SK-N-SH treated with all-trans-retinoic acid at 6 μM for 48 hours (cell line): ENCODE measurements around the gene CD40.

Experiments used
- CREB5 ChIP-seq: fragments of 250-450 bp; sonication (Bioruptor Pico); IDR thresholded peaks from 2 replicates; pipeline ENCODE4 v1.5.1; 2020; ENCODE audit warnings: low read depth, mild to moderate bottlenecking, moderate library complexity
- CSDC2 ChIP-seq: fragments of 250-450 bp; sonication (Bioruptor Pico); IDR thresholded peaks from 2 replicates; pipeline ENCODE4 v1.5.0; 2020; ENCODE audit warnings: mild to moderate bottlenecking, moderate library complexity
- CSRNP3 ChIP-seq: fragments of 250-450 bp; sonication (Bioruptor Pico); IDR thresholded peaks from 2 replicates; pipeline ENCODE4 v1.5.1; 2021; ENCODE audit warnings: mild to moderate bottlenecking, moderate library complexity
- ESRRG ChIP-seq: fragments of 250-450 bp; sonication (Bioruptor Pico); IDR thresholded peaks from 2 replicates; pipeline ENCODE4 v1.6.1; 2021; ENCODE audit warnings: mild to moderate bottlenecking
- ISL1 ChIP-seq: fragments of 250-450 bp; sonication (Bioruptor Pico); IDR thresholded peaks from 2 replicates; pipeline ENCODE4 v2.1.2; 2022; ENCODE audit warnings: mild to moderate bottlenecking, moderate library complexity
- RARB ChIP-seq: fragments of 250-450 bp; sonication (Bioruptor Pico); IDR thresholded peaks from 2 replicates; pipeline ENCODE4 v1.8.0; 2021; ENCODE audit warnings: mild to moderate bottlenecking, moderate library complexity
- SNAI2 ChIP-seq: fragments of 250-450 bp; sonication (Bioruptor Pico); IDR thresholded peaks from 2 replicates; pipeline ENCODE4 v1.5.0; 2020; ENCODE audit warnings: mild to moderate bottlenecking, moderate library complexity
- TOX ChIP-seq: fragments of 250-450 bp; sonication (Bioruptor Pico); IDR thresholded peaks from 2 replicates; pipeline ENCODE4 v1.8.0; 2021; ENCODE audit warnings: mild to moderate bottlenecking, moderate library complexity, borderline replicate concordance
- ZFP3 ChIP-seq: fragments of 250-450 bp; sonication (Bioruptor Pico); IDR thresholded peaks from 2 replicates; pipeline ENCODE4 v1.5.0; 2020; ENCODE audit warnings: mild to moderate bottlenecking, moderate library complexity
- ZNF565 ChIP-seq: fragments of 450-650 bp; formaldehyde crosslinking; conservative IDR thresholded peaks from 2 replicates; pipeline ENCODE4 v1.5.0; 2020; ENCODE audit warnings: low read depth, mild to moderate bottlenecking, moderate library complexity
- ZNF70 ChIP-seq: fragments of 450-650 bp; formaldehyde crosslinking; IDR thresholded peaks from 2 replicates; pipeline ENCODE4 v1.5.0; 2020; ENCODE audit warnings: mild to moderate bottlenecking, moderate library complexity
- TF ChIP-seq, protein P1 (sequence below): fragments of 250-450 bp; sonication (Bioruptor Pico); IDR thresholded peaks from 2 replicates; pipeline ENCODE4 v1.5.0; 2020; ENCODE audit warnings: mild to moderate bottlenecking, moderate library complexity
- TF ChIP-seq, protein P2 (sequence below): fragments of 250-450 bp; sonication (Bioruptor Pico); IDR thresholded peaks from 2 replicates; pipeline ENCODE4 v1.8.0; 2020; ENCODE audit warnings: mild to moderate bottlenecking, moderate library complexity, borderline replicate concordance

GRCh38 chr20:46111028-46111835 is 6.9 kb upstream of the CD40 start:
- TF ChIP-seq CSRNP3 (CRISPR knock-in tag) = no peak
- no peak for TF ChIP-seq ZNF565 (CRISPR knock-in tag)
- TF ChIP-seq RARB = no peak
- TF ChIP-seq, protein P1, sequence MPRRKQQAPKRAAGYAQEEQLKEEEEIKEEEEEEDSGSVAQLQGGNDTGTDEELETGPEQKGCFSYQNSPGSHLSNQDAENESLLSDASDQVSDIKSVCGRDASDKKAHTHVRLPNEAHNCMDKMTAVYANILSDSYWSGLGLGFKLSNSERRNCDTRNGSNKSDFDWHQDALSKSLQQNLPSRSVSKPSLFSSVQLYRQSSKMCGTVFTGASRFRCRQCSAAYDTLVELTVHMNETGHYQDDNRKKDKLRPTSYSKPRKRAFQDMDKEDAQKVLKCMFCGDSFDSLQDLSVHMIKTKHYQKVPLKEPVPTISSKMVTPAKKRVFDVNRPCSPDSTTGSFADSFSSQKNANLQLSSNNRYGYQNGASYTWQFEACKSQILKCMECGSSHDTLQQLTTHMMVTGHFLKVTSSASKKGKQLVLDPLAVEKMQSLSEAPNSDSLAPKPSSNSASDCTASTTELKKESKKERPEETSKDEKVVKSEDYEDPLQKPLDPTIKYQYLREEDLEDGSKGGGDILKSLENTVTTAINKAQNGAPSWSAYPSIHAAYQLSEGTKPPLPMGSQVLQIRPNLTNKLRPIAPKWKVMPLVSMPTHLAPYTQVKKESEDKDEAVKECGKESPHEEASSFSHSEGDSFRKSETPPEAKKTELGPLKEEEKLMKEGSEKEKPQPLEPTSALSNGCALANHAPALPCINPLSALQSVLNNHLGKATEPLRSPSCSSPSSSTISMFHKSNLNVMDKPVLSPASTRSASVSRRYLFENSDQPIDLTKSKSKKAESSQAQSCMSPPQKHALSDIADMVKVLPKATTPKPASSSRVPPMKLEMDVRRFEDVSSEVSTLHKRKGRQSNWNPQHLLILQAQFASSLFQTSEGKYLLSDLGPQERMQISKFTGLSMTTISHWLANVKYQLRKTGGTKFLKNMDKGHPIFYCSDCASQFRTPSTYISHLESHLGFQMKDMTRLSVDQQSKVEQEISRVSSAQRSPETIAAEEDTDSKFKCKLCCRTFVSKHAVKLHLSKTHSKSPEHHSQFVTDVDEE (CRISPR knock-in tag) = no peak
- TF ChIP-seq, protein P2, sequence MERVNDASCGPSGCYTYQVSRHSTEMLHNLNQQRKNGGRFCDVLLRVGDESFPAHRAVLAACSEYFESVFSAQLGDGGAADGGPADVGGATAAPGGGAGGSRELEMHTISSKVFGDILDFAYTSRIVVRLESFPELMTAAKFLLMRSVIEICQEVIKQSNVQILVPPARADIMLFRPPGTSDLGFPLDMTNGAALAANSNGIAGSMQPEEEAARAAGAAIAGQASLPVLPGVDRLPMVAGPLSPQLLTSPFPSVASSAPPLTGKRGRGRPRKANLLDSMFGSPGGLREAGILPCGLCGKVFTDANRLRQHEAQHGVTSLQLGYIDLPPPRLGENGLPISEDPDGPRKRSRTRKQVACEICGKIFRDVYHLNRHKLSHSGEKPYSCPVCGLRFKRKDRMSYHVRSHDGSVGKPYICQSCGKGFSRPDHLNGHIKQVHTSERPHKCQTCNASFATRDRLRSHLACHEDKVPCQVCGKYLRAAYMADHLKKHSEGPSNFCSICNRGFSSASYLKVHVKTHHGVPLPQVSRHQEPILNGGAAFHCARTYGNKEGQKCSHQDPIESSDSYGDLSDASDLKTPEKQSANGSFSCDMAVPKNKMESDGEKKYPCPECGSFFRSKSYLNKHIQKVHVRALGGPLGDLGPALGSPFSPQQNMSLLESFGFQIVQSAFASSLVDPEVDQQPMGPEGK (CRISPR knock-in tag) = no peak
- TF ChIP-seq SNAI2 (CRISPR knock-in tag) = no peak
- TF ChIP-seq ZFP3 (CRISPR knock-in tag) = no peak
- TF ChIP-seq ISL1 (CRISPR knock-in tag) = no peak
- TF ChIP-seq CSDC2 (CRISPR knock-in tag) = no peak
- TF ChIP-seq ZNF70 = no peak
- TF ChIP-seq TOX (CRISPR knock-in tag) = no peak
- no peak for TF ChIP-seq CREB5 (CRISPR knock-in tag)
- TF ChIP-seq ESRRG = no peak
